HG03103 (cell line): ENCODE results near the gene ZDHHC11.
A peak's percentile ranks its signal among the peaks of the same experiment; 100 is the strongest.

Source experiments
- ATAC-seq: cut with Tn5 transposase; IDR thresholded peaks from one replicate; pipeline ENCODE4 v1.9.1; 2021; ENCODE audit warnings: low read depth; ENCODE audit not compliant: unreplicated experiment

The ZDHHC11 gene, protein sequence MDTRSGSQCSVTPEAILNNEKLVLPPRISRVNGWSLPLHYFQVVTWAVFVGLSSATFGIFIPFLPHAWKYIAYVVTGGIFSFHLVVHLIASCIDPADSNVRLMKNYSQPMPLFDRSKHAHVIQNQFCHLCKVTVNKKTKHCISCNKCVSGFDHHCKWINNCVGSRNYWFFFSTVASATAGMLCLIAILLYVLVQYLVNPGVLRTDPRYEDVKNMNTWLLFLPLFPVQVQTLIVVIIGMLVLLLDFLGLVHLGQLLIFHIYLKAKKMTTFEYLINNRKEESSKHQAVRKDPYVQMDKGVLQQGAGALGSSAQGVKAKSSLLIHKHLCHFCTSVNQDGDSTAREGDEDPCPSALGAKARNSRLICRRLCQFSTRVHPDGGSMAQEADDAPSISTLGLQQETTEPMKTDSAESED

DNA sequence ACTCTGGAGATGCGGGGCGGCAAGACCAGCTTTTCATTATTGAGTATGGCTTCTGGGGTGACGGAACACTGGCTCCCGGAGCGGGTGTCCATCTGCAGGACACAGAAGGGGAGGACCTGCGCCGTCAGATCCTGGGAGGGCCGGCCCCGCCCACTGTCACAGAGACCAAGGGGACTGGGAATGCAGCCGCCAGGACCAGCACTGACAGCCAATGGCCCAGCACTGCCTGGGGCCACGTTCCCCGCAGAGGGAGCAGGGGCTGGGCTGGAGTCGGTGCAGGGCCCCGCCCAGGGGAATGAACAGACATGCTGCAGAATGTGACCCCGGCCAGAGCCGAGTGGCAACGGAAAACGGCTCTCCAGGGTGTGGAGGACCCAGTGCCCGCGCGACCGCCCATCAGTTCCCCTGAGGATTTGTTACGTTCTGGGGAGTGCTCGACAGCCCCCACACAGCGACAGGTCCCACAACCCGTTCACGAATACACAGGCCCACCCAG, at the start of gene ZDHHC11:
TSS of gene ZDHHC11 (minus strand) at position 476 of the 496 bp plus-strand sequence. CDS start at position 92, 384 bp downstream.
- no peak for ATAC-seq

DNA sequence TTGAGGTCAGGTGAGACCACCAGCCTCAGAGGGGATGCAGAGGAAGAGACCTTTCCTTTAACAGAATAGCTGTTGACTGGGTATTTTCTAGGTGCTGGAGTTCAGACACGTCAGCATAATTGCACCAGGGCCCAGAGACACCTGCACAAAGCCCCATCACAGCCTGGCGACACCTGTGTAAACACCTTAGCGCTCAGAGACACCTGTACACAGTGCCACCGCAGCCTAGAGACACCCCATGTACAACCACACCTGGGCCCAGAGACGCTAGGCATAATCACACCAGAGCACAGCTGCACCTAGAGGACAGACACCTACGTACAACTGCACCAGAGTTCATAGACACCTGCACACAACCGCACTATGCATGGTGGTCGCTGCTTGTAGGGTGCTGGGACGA, 42.9 kb upstream of the ZDHHC11 start:
- ATAC-seq: no peak

DNA sequence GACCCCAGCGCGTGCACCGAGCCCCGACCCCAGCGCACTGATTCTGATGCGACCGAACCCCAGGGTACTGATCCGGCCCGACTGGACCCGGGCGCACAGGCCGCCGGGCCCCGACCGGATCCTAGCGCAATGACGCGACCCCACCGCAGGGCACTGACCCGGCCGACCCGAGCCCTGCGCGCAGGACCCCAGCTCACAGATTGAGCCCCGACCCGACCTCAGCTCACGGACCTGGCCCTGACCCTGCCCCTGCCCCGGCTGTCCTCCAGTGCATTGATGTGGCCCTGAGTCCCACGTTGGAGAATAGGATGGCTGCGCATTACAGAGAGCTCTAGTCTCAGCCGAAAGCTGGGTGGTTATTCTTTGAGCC, 42.3 kb upstream of the ZDHHC11 start:
- peak; percentile 16 for ATAC-seq

DNA sequence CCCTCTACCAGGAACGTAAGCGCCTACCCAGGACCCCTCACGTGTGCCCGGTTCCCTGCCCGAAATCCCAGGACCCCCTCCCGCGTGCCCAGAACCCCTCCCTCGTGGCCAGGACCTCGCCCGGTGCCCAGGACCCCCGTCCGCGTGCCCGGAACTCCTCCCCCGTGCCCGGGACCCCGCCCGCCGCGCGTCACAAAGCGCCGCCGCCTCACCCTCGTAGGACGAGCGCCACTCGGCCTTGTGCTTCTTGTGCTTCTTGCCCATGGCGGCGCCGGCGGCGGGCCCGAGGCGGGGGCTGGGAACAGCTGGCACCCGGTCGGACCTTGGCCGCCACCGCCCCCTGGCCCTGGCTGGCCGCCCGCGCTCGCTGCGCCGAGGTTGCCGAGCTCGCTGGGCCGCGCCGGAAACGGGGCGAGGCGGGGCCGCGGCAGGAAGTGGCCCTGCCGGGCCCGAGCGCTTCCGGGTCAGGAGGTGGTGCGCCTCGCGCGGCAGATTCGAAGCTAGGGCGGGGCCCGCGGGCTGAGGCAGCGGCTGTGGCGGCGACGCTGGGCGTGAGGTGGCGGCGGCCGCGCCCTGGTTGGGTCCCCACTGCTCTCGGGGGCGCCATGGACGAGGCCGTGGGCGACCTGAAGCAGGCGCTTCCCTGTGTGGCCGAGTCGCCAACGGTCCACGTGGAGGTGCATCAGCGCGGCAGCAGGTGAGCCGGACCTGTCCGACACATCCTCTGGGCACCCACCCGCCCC, 41.8 kb upstream of the ZDHHC11 start, which contains the start of the genes BRD9 and TRIP13:
TSS of gene BRD9 (minus strand) at position 408 of the 743 bp plus-strand sequence. CDS start at position 264, 144 bp downstream.
TSS of gene TRIP13 (plus strand) at position 491 of the 743 bp plus-strand sequence. CDS start at position 606, 115 bp downstream.
- peak; percentile 92 for ATAC-seq

DNA sequence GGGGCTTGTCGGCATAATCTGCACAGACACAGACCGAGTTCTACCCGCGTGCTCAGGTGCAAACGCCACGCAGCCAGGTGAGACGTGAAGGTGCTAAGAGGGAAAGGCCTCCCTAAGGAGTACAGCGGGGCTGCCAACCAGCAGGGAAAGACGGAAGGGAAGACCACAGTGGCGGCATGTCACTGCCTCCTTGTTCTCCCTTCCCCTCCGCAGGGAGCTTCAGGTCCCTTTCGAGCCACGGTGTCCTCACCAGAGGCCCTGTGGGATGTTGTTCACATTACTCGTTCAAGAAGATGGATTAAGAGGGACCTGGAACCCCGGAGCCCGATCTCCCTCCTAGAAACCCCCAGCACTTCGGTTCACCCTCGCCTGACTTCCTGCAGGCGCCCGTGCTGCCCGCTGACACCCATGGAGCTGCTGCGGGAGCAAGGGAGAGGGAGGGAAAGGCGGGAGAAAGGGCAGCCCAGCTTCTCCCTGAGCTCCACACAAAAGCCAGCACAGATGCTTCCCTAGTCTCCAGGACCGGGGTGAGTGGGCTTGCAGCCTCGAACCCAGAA, 41.1 kb upstream of the ZDHHC11 start:
- no peak for ATAC-seq

DNA sequence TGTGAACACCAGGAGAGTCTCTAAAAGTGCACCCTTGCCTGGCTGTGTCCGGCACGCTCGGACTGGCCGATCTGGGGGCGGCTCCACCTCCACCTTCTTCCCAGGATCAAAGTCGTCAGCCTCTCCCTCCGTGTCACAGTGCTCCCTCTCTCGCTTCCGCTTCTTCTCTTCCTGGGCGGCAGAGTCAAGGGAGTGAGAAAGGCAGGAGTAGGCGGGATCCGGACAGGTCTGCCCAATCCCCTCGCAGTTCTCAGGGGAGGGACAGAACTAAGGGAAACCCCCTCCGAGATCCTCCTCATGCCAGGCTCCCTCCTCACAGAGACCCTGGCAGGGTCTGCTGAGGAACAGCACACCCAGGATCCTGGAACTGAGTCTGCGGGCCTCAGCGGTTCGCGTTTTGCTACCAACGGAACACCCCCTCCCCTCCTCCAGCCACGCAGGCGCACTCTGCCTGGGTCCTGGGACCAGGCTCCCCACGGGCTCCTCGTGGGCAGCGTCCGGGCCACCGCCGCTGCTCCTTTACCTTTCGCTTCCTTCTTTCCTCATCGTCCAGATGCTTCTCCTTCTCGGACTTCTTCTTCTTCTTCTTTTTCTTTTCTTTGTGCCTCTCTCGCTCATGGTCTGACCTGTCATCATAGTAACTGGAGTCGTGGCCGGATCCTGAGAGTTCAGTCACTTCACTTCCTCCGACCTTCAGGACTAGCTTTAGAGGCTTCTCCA, 40.5 kb upstream of the ZDHHC11 start:
- no peak for ATAC-seq

DNA sequence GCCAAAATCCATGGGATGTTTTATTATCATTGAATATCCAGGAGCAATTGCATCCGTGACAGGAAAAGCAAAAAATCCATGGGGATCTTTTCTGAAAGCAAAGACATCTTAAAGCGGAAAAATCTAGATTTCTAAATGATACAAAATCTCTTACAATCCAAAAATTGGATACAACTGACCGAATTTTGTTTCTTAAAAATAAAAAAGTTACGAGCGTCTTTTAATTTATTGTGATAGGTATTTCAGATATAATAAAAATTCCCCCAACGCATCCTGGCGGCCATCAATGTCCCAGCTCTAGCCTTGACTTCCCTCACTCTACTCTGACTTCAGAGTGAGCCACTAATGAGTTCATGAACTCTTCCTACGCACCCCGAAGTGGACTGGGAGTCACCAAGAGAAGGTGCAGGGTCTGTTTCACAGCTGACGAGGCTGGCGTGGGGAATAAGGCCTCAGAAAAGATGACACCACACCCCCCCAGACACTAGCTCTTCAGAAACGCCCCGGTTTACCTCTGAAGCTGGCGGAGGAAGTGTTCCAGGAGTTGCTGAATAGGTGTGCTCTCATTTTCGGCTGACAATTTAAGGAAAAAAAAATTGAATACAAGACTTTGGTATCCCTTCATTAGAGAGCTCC, 38.4 kb upstream of the ZDHHC11 start:
- no peak for ATAC-seq

DNA sequence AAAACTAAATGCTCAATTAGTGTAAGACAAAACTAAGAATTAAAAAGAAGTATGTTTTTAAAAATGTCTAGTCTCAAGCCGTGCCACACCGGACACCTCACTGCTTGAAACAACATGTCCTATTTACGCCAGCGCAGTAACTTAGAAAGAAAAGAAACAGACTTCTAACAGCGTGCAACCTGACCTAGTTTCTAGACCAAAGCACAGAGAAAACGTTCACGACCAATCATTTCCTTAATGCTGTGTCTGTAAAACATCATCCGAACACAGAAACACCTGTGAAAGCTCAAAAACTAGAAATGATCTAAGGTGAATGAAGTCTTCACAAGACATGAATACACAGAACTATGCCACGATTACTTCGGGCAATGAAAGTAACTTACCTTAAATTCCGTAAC, 37.9 kb upstream of the ZDHHC11 start:
- ATAC-seq: no peak

DNA sequence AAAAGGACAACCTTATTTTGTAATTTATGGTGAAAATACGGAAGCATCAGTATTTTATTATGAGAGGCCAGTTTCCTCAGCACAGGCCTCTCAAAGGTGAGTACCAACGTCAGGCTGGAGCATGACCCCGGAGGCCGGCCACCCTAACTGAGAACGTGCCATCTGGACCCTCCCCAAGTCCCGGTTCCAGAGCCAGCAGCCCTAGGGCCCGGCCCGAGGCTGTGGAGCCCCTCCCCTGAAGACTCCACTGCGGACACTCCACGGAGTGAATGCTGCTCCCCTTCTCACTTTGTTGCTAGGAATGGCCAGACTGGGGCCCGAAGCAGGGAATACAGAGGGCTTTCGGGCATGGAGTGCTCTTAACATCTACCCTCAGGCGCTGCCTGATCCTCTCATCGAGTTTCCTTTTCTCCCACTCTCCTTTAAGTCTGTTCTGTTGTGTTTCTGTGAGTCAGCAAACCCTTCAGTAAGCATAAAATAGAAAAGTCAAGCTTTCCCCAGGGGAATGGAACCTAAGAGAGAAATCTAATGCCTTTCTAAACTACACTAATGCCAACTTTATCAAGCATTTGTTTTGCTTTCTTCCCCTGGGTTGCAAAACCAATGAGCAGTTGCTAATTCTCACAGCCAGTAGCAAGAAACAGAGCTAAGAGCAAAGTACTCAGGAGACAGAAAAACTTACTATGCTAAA, 37.3 kb upstream of the ZDHHC11 start:
- no peak for ATAC-seq

DNA sequence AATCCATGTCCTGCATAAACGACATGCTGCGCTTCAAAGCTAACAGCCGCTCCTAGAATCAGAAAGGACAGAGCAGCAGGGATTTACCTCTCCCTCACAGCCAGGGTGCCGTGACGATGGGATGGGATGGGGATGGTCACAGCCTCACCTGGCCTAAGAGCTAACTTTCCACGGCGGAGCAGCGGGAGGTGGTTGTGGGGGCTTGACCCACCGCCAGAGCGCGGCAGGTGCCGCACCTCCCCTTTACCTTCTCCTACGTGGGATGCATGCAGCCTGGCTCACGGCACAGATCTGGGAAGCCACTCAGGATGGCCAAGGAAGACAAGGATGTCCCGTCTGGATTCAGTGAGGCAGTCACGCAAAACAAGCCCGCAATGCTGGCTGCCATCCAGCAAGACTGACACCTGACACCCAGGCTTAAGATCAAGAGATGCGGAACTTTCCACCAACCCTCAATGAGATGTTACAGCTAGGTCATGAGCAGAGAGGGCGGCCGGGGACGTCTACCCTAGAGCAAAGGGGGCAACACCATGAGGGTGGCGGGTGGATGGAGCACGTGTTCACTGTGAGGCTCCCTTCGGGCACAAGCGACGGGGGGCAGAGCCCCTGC, 36.0 kb upstream of the ZDHHC11 start:
- ATAC-seq: no peak

DNA sequence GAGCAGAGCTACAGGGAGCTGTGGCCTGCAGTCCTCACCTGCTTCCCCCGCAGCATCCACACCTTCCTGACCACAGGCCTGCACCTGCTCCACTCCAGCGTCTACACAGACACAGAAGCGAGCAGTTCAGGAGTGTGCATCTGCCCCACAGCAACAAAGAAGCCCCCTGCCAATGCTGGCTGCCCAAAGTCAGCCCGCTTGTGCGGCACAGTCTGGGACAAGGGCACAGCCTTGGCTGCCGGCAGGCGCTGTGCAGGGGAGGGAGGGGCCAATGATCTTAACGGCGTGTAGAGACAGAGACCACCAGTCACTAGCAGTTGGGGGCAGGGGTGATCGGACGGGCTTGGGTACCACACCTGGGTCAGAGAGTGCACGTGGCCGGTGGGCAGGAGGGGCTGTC, 35.2 kb upstream of the ZDHHC11 start:
- no peak for ATAC-seq

DNA sequence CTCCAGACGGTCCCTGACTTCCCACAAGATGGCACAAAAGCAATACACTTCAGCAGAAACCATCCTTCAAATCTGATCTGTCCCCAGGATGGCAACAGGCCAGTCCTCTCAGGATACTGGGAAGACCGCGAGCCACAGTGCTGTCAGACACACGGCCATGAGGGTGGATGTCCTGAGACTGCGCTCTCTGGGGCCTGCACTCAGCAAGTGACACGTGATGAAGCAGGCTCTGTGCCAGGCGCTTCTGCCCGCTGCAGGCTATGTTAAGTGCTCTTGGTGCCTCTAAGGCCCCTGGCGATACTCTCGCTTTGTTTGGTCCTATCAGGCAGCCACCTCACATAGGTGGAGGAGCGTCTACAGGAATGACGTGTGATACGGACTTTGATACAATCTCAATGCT, 34.7 kb upstream of the ZDHHC11 start:
- no peak for ATAC-seq

DNA sequence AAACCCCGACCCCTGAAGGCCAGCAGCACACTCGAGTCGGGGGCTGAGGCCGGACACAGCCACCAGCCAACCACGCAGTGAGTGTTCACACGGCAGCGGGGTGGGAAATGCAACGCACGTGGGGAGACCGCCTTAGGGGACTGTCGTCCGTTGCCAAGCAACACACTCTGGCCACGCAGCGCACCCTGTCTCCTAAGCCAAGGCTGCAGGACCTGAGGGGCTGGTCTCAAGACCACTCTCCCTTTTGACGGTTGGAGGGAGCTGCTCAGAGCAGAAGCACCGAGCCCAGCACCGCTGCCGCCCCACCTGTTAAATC, 34.3 kb upstream of the ZDHHC11 start:
- no peak for ATAC-seq

DNA sequence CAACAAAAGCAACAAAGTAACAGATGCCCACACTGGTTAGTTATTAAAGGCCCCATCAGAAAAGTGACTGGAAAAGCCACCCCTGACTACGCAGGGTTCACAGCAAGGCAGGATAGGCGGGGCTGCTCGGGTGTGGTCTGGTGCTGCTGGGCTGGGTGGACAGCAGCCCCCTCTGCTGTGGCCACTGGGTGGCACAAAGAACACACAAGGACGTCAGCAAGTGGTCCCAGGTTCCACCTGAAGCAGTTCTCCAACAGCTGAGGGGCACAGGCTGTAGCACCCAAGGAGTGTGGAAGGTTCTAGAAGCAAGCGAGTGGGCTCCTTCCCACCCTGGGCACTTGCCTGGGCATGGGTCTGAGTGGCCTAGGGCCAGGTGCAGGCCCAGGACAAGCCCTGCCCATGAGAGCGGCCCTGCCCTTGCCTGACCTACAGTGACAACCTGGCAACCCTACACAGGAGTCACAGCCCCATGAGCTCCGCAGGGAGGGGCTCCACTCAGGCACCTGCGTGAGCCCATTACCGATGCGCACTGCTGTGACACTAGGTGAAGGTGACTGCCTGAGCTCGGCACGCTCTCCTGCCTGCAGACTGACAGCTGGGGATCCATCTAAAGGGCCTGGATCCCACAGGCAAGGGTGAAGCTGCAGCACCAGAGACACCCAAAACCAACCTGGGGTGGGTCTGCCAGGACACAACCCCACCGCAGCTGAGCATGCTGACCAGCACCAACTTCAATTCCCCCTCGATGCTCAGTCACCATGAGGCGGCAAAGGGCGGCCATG, 33.8 kb upstream of the ZDHHC11 start:
- ATAC-seq: no peak

DNA sequence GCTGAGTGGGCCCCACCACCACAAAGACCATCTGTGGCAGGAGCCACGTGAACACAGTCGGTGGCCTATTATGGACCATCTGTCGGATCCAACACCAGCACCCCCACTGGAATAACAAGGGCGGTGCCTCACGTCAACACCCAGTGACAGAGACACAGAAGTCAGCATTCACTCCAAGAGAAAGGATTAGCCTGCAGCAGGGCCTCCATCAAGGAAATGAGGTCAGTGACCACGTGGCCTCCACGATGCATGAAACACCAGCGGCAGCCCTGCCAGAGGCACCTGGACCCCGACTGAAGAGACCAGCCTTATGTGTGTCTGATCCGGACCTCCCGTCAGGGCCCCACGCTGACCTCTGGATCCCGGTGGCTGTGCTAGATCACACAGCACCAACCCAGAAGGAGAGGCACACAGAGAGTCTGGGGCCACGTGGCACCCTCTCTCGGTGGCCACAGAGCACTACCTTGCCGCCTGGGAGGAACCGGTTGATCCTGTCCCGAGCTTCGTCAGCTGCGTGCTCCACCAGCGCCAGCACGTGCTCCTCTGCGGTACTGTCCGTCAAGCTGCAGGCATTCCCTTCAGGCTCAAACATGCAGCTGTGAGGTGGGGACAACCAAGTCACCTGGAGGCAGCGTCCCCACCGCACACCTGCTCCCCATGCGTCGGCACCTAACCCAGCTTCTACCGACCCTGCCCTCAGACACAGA, 32.8 kb upstream of the ZDHHC11 start:
- no peak for ATAC-seq

DNA sequence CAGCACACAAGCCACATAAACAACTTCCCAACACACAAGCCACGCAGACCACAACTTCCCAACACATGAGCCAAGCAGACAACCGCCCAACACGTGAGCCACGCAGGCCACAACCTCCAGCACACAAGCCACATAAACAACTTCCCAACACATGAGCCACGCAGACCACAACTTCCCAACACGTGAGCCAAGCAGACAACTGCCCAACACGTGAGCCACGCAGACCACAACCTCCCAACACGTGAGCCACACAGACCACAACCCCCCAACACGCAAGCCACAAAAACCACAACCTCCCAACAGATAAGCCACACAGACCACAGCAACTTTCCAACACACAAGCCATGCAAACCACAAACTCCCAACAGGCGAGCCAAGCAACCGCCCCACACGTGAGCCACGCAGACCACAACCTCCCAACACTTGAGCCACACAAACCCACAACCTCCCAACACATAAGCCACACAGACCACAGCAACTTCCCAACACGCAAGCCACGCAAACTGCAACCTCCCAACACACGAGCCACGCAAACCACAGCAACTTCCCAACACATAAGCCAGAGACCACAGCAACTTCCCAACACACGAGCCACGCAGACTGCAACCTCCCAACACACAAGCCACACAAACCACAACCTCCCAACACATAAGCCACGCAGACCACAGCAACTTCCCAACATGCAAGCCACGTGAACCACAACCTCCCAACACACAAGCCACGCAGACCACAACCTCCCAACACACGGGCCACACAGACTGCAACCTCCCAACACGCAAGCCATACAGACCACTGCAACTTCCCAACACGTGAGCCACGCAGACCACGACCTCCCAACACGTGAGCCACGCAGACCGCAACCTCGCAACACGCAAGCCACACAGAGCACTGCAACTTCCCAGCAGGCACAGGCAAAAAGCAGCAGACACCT, 31.7 kb upstream of the ZDHHC11 start:
- no peak for ATAC-seq

DNA sequence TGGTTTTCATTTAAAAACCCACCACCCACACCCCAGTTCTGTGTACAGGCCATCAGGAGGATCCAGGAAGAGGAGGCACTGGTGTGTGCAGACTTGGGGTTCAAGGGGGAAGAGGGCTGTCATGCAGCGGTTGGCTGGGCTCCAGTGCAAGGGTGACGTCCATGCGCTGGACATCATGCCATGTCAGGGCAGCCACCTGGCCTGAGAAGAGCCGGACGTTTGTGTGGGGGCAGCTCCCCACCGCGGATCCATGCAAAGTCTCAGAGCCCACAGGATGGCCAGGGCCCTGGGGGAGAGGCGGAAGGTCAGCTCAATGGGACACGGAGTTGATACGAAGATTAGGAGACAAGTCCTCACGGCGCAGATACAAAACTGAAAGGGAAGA, 30.8 kb upstream of the ZDHHC11 start:
- ATAC-seq: no peak
